ENCODE results near the gene FAM156A. TPM values are rescaled to one million over a fixed set of nuclear protein-coding genes. Genes with fewer than 3 reads are reported as not detected.
"Not testable (repeated sequence)": the region's sequence is repeated elsewhere in the genome, so short reads cannot be mapped to it uniquely, and the experiment has no call there.

The FAM156A gene
- total and polyA plus RNA-seq, 8 donors = 4.5 to 196 (median 19.3) TPM

DNA sequence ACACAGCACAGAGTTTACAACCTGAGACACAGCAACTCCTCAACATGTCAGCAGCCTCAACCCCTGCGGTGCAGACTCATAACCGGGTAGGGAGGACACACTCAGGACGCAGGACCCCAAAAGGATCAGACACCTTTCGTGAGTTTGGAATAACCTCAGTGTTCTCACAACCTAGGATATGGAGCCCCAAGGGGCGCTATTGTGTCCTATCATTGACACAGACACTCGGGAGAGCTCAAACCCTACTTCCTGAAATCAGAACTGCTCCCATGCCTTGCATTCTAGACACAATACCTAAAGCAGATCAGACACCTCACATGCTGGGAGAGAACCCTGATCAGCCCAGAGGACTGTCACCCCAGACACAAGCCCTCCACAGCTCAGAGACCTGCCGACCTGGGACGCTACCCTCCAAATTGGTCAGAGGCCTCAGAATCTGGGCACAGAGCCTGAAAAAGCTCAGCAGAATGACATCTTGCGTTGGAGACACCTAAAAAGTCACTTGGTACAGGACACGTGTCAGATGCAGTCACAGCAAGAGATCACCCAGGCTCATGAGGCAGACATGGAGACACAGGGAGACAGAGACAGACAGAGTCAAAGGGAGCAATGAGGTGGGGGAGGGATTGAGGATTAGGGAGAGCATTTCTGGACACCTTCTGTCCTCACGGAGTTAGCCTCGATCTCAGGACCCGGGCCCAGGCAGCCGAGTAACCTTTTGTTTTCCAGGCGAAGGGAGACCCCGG, 8.8 kb upstream of the FAM156A start:
- H3K9me3 ChIP-seq; H3K4me1 ChIP-seq; H3K27ac ChIP-seq; H3K4me3 ChIP-seq; intact Hi-C loops (cut with DNase I; ENCODE audit: low total_unique reads); H3K36me3 ChIP-seq; DNase-seq; H3K27me3 ChIP-seq: not testable (repeated sequence)
- WGBS, 5 donors = no CpG with 5 or more reads among the region's 16 CpGs

- not testable (repeated sequence) for H3K27ac ChIP-seq
Observed at GRCh38 chrX:52958961-52959360, 643 bp upstream of the FAM156A start.

GRCh38 chrX:52949884-52950283, 8.4 kb downstream of the FAM156A start:
- no CpG with 5 or more reads among the region's 10 CpGs for WGBS, 5 donors
- not testable (repeated sequence) for H3K27me3 ChIP-seq, DNase-seq

More at GRCh38 chrX:52958961-52959360, 643 bp upstream of the FAM156A start:
- WGBS, 5 donors = no CpG with 5 or more reads among the region's 7 CpGs
- intact Hi-C loops (cut with DNase I; ENCODE audit: low total_unique reads); H3K27me3 ChIP-seq; DNase-seq; H3K36me3 ChIP-seq; H3K4me3 ChIP-seq; H3K4me1 ChIP-seq; H3K9me3 ChIP-seq: not testable (repeated sequence)

GRCh38 chrX:52949325-52949724, 9.0 kb downstream of the FAM156A start:
- H3K4me3 ChIP-seq; H3K36me3 ChIP-seq; H3K4me1 ChIP-seq; H3K27ac ChIP-seq; intact Hi-C loops (cut with DNase I; ENCODE audit: low total_unique reads); DNase-seq; H3K9me3 ChIP-seq; H3K27me3 ChIP-seq: not testable (repeated sequence)
- WGBS, 5 donors = no CpG with 5 or more reads among the region's 4 CpGs

More at GRCh38 chrX:52949884-52950283, 8.4 kb downstream of the FAM156A start:
- H3K9me3 ChIP-seq; H3K4me3 ChIP-seq; intact Hi-C loops (cut with DNase I; ENCODE audit: low total_unique reads); H3K36me3 ChIP-seq; H3K4me1 ChIP-seq; H3K27ac ChIP-seq: not testable (repeated sequence)

DNA sequence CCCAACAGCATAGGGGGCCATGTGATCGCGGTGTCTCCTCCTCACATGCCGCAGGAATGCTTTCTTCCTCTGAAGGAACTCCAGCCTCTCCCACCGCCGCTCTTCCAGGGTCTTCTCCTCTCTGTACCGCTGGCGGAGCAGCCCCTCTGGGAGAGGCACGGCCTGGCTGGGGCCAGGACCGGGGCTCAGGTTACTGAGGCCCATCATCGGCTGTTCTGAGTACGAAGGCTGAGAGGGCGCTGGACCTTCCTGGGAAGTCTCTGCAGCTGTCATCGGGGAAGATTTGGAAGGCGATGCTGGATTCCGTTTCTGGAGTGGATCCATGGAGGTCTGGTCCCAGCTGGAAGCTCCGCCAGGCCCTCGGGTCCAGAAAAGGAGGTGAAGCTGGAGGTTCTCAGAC, 10.1 kb downstream of the FAM156A start:
- H3K27me3 ChIP-seq; H3K4me1 ChIP-seq; H3K9me3 ChIP-seq; DNase-seq; intact Hi-C loops (cut with DNase I; ENCODE audit: low total_unique reads); H3K36me3 ChIP-seq; H3K27ac ChIP-seq; H3K4me3 ChIP-seq: not testable (repeated sequence)
- no CpG with 5 or more reads among the region's 17 CpGs for WGBS, 5 donors

DNA sequence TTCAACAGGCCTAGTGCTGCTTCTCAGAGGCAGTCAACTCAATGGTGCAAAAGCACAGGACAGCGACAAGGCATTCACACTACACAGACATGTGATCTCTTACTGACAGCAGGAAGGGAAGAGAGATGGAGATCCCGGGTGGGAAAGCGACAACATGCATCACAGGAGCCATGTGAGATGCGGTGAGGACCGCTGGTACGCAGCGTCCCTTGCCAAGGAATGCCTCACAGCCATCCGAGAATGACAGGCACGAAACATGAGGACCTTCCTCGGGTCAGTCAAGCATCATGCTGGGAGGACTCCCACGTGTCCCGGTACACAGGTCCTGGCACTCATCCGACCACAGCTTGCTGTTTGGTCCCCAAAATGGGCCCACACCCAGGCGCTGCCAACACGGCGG, 10.8 kb downstream of the FAM156A start:
- H3K4me1 ChIP-seq; H3K27ac ChIP-seq; H3K36me3 ChIP-seq; H3K27me3 ChIP-seq; H3K4me3 ChIP-seq; intact Hi-C loops (cut with DNase I; ENCODE audit: low total_unique reads); H3K9me3 ChIP-seq; DNase-seq: not testable (repeated sequence)
- WGBS, 5 donors = no CpG with 5 or more reads among the region's 16 CpGs

GRCh38 chrX:52945838-52946494, 12.4 kb downstream of the FAM156A start:
- H3K27ac ChIP-seq; H3K36me3 ChIP-seq; H3K27me3 ChIP-seq; intact Hi-C loops (cut with DNase I; ENCODE audit: low total_unique reads); H3K4me3 ChIP-seq; DNase-seq; H3K9me3 ChIP-seq; H3K4me1 ChIP-seq: not testable (repeated sequence)
- WGBS, 5 donors = no CpG with 5 or more reads among the region's 14 CpGs

GRCh38 chrX:52941728-52942127, 16.6 kb downstream of the FAM156A start:
- H3K36me3 ChIP-seq; H3K4me3 ChIP-seq; H3K9me3 ChIP-seq; H3K27ac ChIP-seq; DNase-seq; intact Hi-C loops (cut with DNase I; ENCODE audit: low total_unique reads); H3K27me3 ChIP-seq; H3K4me1 ChIP-seq: not testable (repeated sequence)
- no CpG with 5 or more reads among the region's 10 CpGs for WGBS, 5 donors

- intact Hi-C loops (cut with DNase I; ENCODE audit: low total_unique reads); H3K27me3 ChIP-seq: not testable (repeated sequence)
- no CpG with 5 or more reads among the region's 4 CpGs for WGBS, 5 donors
Observed at GRCh38 chrX:52940704-52941103, 17.6 kb downstream of the FAM156A start.

DNA sequence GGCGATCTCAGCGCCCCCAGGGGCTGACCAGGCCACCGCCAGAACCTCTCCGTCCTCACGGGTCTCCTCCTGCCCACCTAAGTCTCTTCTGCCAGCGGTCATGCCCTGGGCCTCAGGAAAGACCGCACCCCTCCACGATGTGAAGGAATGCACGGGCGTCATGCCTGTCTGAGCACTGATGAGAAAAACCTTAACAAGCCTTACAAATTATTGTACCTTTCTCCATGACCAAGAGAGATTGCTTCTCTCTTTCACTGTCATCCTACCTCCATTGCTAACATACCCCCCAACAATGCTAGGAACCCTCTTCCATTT, 22.9 kb downstream of the FAM156A start:
- H3K4me1 ChIP-seq = peaks cover 0 to 12% (median 4%) of the 10 kb centered on the region in 4 donors
- intact Hi-C loops (cut with DNase I; ENCODE audit: low total_unique reads); H3K27me3 ChIP-seq; DNase-seq; H3K9me3 ChIP-seq; H3K36me3 ChIP-seq: not testable (repeated sequence)
- WGBS, 5 donors = 0 to 7% (median 6%) methylated on average over 5 to 10 of the region's 10 CpGs
- H3K27ac ChIP-seq = peak overlapping the region; percentile 84 to 97 (median 91)
- H3K4me3 ChIP-seq = peak overlapping the region; percentile 48 to 65 (median 56)

More at GRCh38 chrX:52940704-52941103, 17.6 kb downstream of the FAM156A start:
- H3K36me3 ChIP-seq, H3K4me3 ChIP-seq, H3K9me3 ChIP-seq, H3K27ac ChIP-seq, DNase-seq, H3K4me1 ChIP-seq: not testable (repeated sequence)

All from stomach (tissue), 9 donors.